ENCODE results near the gene SCGB1A1.

The SCGB1A1 gene

GRCh38 chr11:62450543-62451240, 31.9 kb downstream of the SCGB1A1 start:
- DNase-seq: no peak

- no peak for DNase-seq
Observed at GRCh38 chr11:62451241-62451621, 32.4 kb downstream of the SCGB1A1 start.

- DNase-seq: no peak
Observed at GRCh38 chr11:62452261-62452660, 33.4 kb downstream of the SCGB1A1 start.

GRCh38 chr11:62452839-62453468, 34.1 kb downstream of the SCGB1A1 start:
- no peak for DNase-seq

- DNase-seq: no peak
Observed at GRCh38 chr11:62456630-62457029, 37.8 kb downstream of the SCGB1A1 start.

- DNase-seq: no peak
Observed at GRCh38 chr11:62457478-62457877, 38.6 kb downstream of the SCGB1A1 start.

GRCh38 chr11:62458212-62459002, 39.6 kb downstream of the SCGB1A1 start:
- DNase-seq: no peak

- DNase-seq: no peak
Observed at GRCh38 chr11:62459080-62459479, 40.2 kb downstream of the SCGB1A1 start.

GRCh38 chr11:62461740-62462507, 43.1 kb downstream of the SCGB1A1 start:
- DNase-seq: no peak

- no peak for DNase-seq
Observed at GRCh38 chr11:62462508-62462892, 43.7 kb downstream of the SCGB1A1 start.

- DNase-seq: no peak
Observed at GRCh38 chr11:62463121-62463542, 44.3 kb downstream of the SCGB1A1 start.

GRCh38 chr11:62464655-62465054, 45.8 kb downstream of the SCGB1A1 start:
- no peak for DNase-seq

GRCh38 chr11:62466444-62466843, 47.6 kb downstream of the SCGB1A1 start:
- DNase-seq: no peak

- no peak for DNase-seq
Observed at GRCh38 chr11:62468577-62468976, 49.7 kb downstream of the SCGB1A1 start.

- DNase-seq: no peak
Observed at GRCh38 chr11:62471603-62472002, 52.8 kb downstream of the SCGB1A1 start.

- DNase-seq: no peak
Observed at GRCh38 chr11:62472063-62472884, 53.4 kb downstream of the SCGB1A1 start.

Data from activated gamma-delta T cell treated with Interleukin-2 at 50 U/mL for 16 hours (primary cell).